ENCODE data around the gene CCDC107.

The CCDC107 gene

GRCh38 chr9:35690614-35691333 lies 32.7 kb downstream of the CCDC107 start:
- H3K27me3 ChIP-seq (ENCODE audit: control insufficient read depth, insufficient read depth, low read length), result no peaks in the 10 kb centered on the region
- H3K4me3 ChIP-seq (ENCODE audit: low read length), result peak overlapping the region; percentile 82
- H3K9ac ChIP-seq (ENCODE audit: low read length), result peak overlapping the region; percentile 6
- peaks cover 8% of the 10 kb centered on the region for H3K4me1 ChIP-seq (ENCODE audit: control insufficient read depth, insufficient read depth, low read length)
- peak overlapping the region; percentile 99 for H3K27ac ChIP-seq (ENCODE audit: low read depth, low read length)
- H3K36me3 ChIP-seq (ENCODE audit: control insufficient read depth, insufficient read depth, low read length), result no peaks in the 10 kb centered on the region

GRCh38 chr9:35691334-35691650 lies 33.2 kb downstream of the CCDC107 start:
- Histone ChIP-seq H3K9ac (ENCODE audit: low read length) (peak overlapping the region; percentile 6), H3K27me3 (ENCODE audit: control insufficient read depth, insufficient read depth, low read length) (no peaks in the 10 kb centered on the region), H3K4me1 (ENCODE audit: control insufficient read depth, insufficient read depth, low read length) (peaks cover 7% of the 10 kb centered on the region), H3K4me3 (ENCODE audit: low read length) (peak overlapping the region; percentile 80), H3K36me3 (ENCODE audit: control insufficient read depth, insufficient read depth, low read length) (peaks cover 3% of the 10 kb centered on the region), H3K27ac (ENCODE audit: low read depth, low read length) (peak overlapping the region; percentile 99)

- peak overlapping the region; percentile 80 for H3K4me3 ChIP-seq (ENCODE audit: low read length)
- peak overlapping the region; percentile 99 for H3K27ac ChIP-seq (ENCODE audit: low read depth, low read length)
- no peaks in the 10 kb centered on the region for H3K27me3 ChIP-seq (ENCODE audit: control insufficient read depth, insufficient read depth, low read length)
- no peak overlapping the region for H3K9ac ChIP-seq (ENCODE audit: low read length)
- H3K4me1 ChIP-seq (ENCODE audit: control insufficient read depth, insufficient read depth, low read length), result peaks cover 8% of the 10 kb centered on the region
- peaks cover 7% of the 10 kb centered on the region for H3K36me3 ChIP-seq (ENCODE audit: control insufficient read depth, insufficient read depth, low read length)
Measured at GRCh38 chr9:35691757-35692301, 33.7 kb downstream of the CCDC107 start.

DNA sequence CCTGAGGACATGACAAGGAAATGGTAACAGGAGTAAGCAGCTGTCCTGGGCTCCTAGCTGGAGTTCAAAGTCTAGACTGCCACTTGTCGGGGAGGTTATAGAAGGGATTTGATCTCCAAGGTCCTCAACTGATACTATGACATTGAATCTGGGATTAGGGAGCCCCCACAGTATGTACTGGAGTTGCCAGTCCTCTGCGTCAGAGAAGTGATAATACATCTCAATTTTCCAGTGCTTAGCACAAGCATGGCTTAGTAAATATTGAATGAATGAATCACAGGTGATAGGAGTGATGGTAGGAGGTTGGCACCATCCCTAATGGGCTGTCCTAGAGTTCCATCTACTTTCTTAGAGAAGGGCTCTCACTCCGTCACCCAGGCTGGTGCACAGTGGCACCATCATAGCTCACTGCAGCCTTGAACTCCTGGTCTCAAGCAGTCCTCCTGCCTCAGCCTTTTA lies 37.9 kb downstream of the CCDC107 start:
- Histone ChIP-seq H3K4me1 (ENCODE audit: control insufficient read depth, insufficient read depth, low read length) (peaks cover 8% of the 10 kb centered on the region), H3K4me3 (ENCODE audit: low read length) (no peak overlapping the region), H3K36me3 (ENCODE audit: control insufficient read depth, insufficient read depth, low read length) (peaks cover 43% of the 10 kb centered on the region), H3K27me3 (ENCODE audit: control insufficient read depth, insufficient read depth, low read length) (no peaks in the 10 kb centered on the region), H3K27ac (ENCODE audit: low read depth, low read length) (peak overlapping the region; percentile 38), H3K9ac (ENCODE audit: low read length) (no peak overlapping the region)

DNA sequence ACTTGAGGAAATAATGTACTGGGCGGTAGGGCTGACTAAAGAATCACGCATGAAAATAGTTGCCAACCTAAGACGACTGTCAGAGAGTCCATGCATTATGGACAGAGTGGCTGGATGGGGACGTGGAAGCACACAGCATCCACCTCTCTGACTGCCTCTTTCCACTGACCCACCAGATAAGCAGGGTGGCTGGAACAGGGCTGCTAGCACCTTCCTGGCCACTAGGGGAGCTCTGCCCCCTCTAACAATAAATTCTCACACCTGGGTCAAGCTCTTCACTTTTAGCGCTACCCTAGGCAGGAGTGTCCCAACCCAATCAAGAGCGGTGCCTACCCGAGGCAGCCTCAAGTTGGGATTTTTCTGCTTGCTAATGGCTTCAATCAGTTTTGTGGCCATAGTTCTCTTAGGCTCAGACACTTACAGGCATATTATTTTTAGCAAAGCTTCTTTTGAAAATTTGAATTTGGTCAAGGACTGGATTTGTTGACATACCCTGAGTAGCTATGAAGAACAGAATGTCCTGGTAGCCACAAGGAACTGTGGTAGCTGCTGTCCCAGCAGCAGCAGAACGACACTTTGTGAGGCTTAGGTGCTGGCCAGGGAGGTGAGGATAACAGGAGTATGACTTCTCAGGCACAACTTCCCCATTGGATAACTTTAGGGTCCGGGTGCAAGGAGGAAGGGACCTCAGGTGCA lies 38.6 kb downstream of the CCDC107 start:
- Histone ChIP-seq H3K4me1 (ENCODE audit: control insufficient read depth, insufficient read depth, low read length) (peaks cover 2% of the 10 kb centered on the region), H3K27ac (ENCODE audit: low read depth, low read length) (peak overlapping the region; percentile 38), H3K27me3 (ENCODE audit: control insufficient read depth, insufficient read depth, low read length) (no peaks in the 10 kb centered on the region), H3K4me3 (ENCODE audit: low read length) (no peak overlapping the region), H3K9ac (ENCODE audit: low read length) (peak overlapping the region; percentile 8), H3K36me3 (ENCODE audit: control insufficient read depth, insufficient read depth, low read length) (peaks cover 49% of the 10 kb centered on the region)

GRCh38 chr9:35697486-35697885 lies 39.4 kb downstream of the CCDC107 start:
- Histone ChIP-seq H3K9ac (ENCODE audit: low read length) (no peak overlapping the region), H3K4me3 (ENCODE audit: low read length) (no peak overlapping the region), H3K36me3 (ENCODE audit: control insufficient read depth, insufficient read depth, low read length) (peaks cover 55% of the 10 kb centered on the region), H3K27me3 (ENCODE audit: control insufficient read depth, insufficient read depth, low read length) (no peaks in the 10 kb centered on the region), H3K4me1 (ENCODE audit: control insufficient read depth, insufficient read depth, low read length) (peaks cover 2% of the 10 kb centered on the region), H3K27ac (ENCODE audit: low read depth, low read length) (peak overlapping the region; percentile 38)

- Histone ChIP-seq H3K36me3 (ENCODE audit: control insufficient read depth, insufficient read depth, low read length) (peaks cover 60% of the 10 kb centered on the region), H3K4me1 (ENCODE audit: control insufficient read depth, insufficient read depth, low read length) (peaks cover 2% of the 10 kb centered on the region), H3K27ac (ENCODE audit: low read depth, low read length) (no peak overlapping the region), H3K9ac (ENCODE audit: low read length) (no peak overlapping the region), H3K27me3 (ENCODE audit: control insufficient read depth, insufficient read depth, low read length) (no peaks in the 10 kb centered on the region), H3K4me3 (ENCODE audit: low read length) (no peak overlapping the region)
Measured at GRCh38 chr9:35698231-35698630, 40.1 kb downstream of the CCDC107 start.

GRCh38 chr9:35700031-35700430 lies 41.9 kb downstream of the CCDC107 start:
- H3K4me1 ChIP-seq (ENCODE audit: control insufficient read depth, insufficient read depth, low read length), result peaks cover 2% of the 10 kb centered on the region

GRCh38 chr9:35700942-35701341 lies 42.9 kb downstream of the CCDC107 start:
- no peaks in the 10 kb centered on the region for H3K27me3 ChIP-seq (ENCODE audit: control insufficient read depth, insufficient read depth, low read length)
- peaks cover 2% of the 10 kb centered on the region for H3K4me1 ChIP-seq (ENCODE audit: control insufficient read depth, insufficient read depth, low read length)
- peaks cover 87% of the 10 kb centered on the region for H3K36me3 ChIP-seq (ENCODE audit: control insufficient read depth, insufficient read depth, low read length)
- H3K27ac ChIP-seq (ENCODE audit: low read depth, low read length), result no peak overlapping the region
- H3K9ac ChIP-seq (ENCODE audit: low read length), result no peak overlapping the region
- no peak overlapping the region for H3K4me3 ChIP-seq (ENCODE audit: low read length)

More at GRCh38 chr9:35700031-35700430, 41.9 kb downstream of the CCDC107 start:
- Histone ChIP-seq H3K9ac (ENCODE audit: low read length) (no peak overlapping the region), H3K27ac (ENCODE audit: low read depth, low read length) (no peak overlapping the region), H3K36me3 (ENCODE audit: control insufficient read depth, insufficient read depth, low read length) (peaks cover 78% of the 10 kb centered on the region), H3K27me3 (ENCODE audit: control insufficient read depth, insufficient read depth, low read length) (no peaks in the 10 kb centered on the region), H3K4me3 (ENCODE audit: low read length) (no peak overlapping the region)

DNA sequence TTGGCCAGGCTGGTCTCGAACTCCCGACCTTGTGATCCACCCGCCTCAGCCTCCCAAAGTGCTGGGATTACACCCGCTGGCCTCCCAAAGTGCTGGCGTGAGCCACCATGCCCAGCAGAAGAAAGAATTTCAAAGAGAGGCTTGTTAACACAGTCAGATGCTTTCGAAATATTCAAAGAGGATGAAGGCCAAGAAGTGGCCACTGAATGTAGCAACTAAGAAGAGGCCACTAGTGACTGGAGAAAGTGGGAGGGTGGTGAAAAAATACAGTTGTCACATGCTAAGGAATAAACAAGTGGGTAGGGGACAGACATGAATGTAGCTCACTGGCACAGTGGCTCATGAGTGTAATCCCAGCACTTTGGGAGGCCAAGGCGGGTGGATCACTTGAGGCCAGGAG lies 44.6 kb downstream of the CCDC107 start:
- H3K4me1 ChIP-seq (ENCODE audit: control insufficient read depth, insufficient read depth, low read length), result no peaks in the 10 kb centered on the region
- peaks cover 94% of the 10 kb centered on the region for H3K36me3 ChIP-seq (ENCODE audit: control insufficient read depth, insufficient read depth, low read length)
- no peak overlapping the region for H3K27ac ChIP-seq (ENCODE audit: low read depth, low read length)
- H3K27me3 ChIP-seq (ENCODE audit: control insufficient read depth, insufficient read depth, low read length), result no peaks in the 10 kb centered on the region
- no peak overlapping the region for H3K4me3 ChIP-seq (ENCODE audit: low read length)
- H3K9ac ChIP-seq (ENCODE audit: low read length), result no peak overlapping the region

DNA sequence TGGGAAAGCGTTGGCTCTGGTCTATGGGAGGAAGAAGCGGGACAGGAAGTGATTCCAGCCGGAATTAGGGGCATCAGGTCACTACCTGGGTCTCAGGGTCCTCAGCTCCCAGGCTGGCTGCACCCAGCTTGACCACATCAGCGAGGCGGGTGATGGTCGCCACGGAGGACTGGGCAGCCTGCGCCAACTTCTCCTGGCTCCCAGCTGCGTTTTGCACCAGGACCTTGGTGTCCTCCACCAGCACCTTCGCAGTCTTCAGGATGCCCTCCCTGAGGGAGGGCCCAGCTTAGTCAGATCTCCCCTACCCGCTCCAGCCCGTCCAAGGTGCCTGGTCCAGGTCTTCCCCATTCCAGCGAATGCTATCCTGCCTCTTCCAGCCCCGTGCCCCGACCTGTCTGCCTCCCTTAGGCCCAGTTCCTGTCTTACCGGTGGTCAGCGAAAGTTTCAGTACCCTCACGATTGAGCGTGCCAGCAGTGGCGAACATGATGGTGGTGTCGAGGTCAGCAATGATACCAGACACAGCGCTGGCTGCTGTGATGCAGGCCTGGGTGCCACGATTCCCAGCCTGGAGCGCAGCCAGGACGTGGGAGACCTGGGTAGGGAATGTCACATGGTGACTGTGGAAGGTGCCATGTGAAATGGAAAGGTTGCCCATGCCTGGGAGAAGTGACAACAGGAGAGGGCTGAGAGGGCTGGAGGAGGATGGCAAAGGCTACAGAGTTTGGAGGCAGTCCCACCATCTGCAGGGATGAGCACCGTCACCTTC lies 46.0 kb downstream of the CCDC107 start:
- H3K4me1 ChIP-seq (ENCODE audit: control insufficient read depth, insufficient read depth, low read length), result no peaks in the 10 kb centered on the region
- no peak overlapping the region for H3K4me3 ChIP-seq (ENCODE audit: low read length)
- no peaks in the 10 kb centered on the region for H3K27me3 ChIP-seq (ENCODE audit: control insufficient read depth, insufficient read depth, low read length)
- H3K9ac ChIP-seq (ENCODE audit: low read length), result no peak overlapping the region
- H3K36me3 ChIP-seq (ENCODE audit: control insufficient read depth, insufficient read depth, low read length), result peaks cover 90% of the 10 kb centered on the region
- no peak overlapping the region for H3K27ac ChIP-seq (ENCODE audit: low read depth, low read length)

DNA sequence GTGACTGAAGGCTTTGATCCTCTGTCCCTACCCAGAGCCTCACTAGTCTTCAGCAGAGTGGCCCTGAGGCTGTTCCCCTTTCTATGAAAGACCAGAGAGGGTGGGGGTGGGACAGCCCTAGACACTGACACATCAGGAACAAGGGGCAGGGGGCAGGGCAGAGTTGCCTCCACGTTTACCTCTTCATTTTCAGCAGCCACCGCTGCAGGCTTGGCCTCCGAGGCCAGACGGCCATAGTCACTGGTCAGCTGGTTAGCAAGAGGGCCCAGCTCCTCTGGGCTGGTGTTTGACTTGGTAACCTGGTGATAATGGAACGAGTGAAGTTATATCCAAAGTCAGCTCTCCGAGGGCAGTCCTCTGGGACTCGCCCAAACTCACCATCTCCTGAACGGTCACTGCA lies 47.3 kb downstream of the CCDC107 start:
- Histone ChIP-seq H3K27ac (ENCODE audit: low read depth, low read length) (no peak overlapping the region), H3K36me3 (ENCODE audit: control insufficient read depth, insufficient read depth, low read length) (peaks cover 83% of the 10 kb centered on the region)

More for the DNA sequence above, 47.3 kb downstream of the CCDC107 start:
- Histone ChIP-seq H3K27me3 (ENCODE audit: control insufficient read depth, insufficient read depth, low read length) (no peaks in the 10 kb centered on the region), H3K4me1 (ENCODE audit: control insufficient read depth, insufficient read depth, low read length) (no peaks in the 10 kb centered on the region), H3K9ac (ENCODE audit: low read length) (no peak overlapping the region), H3K4me3 (ENCODE audit: low read length) (no peak overlapping the region)

Data from rectal smooth muscle tissue (tissue), 1 donor.